T-helper 2 cell treated with Interferon-gamma antibody and Interleukin-4, amounts not matched to agents 100 ng/mL and 5 ng/mL, for 36 hours (primary cell): Measurements from ENCODE around the gene GNPTAB. TPM values are rescaled to one million over a fixed set of nuclear protein-coding genes. Genes with fewer than 3 reads are reported as not detected.
"Not testable (repeated sequence)": the region's sequence is repeated elsewhere in the genome, so short reads cannot be mapped to it uniquely, and the experiment has no call there.

Experiments
- intact Hi-C: fragments of 100-400 bp; cut with micrococcal nuclease; formaldehyde crosslinking; loops from one replicate; pipeline ENCODE4 v1.15.1; 2023
- total RNA-seq: library from RNA; stranded (reverse); gene quantifications from 2 replicates; pipeline ENCODE4 v1.2.3, GENCODE V29; 2022

GNPTAB gene
- total RNA-seq, 1 donor from 2014 or later = 62.3 TPM

DNA sequence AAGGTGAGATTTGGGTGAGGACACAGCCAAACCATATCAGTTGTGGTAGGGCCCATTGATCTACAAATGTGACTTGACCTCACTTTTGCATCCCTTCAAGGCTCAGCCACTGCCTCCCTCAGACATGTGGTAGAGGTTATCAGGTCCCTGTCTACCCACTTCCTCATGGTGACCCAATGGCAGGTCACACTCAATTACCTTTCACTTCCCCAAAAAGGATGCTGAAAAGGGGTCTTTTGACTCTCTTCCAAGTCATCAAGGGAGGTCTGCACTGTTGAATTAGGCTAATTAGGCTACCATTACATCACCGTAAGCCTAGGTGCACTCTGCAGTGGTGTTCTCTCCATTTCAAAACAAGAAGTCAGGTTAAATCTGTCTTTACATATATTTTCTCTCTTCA, 24.0 kb upstream of the GNPTAB start:
- intact Hi-C loops = no loop called here

DNA sequence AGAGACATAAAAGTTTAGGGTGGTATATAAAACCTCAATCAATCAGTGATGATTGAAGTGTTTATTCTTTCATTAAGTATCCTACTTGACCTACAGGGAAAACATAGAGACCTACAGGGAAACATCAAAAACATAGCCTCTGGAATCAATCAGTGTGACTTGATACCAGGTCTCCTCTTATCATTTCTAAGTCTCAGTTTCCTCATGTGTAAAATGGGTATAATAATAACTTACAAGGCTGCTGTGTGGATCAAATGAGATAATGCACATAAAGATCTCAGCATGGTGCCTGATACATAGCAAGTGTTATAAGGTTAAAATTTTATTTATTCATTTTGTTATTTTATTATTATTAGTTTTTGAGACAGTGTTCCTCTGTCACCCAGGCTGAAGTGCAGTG, 22.2 kb upstream of the GNPTAB start:
- intact Hi-C loops = no loop called here

DNA sequence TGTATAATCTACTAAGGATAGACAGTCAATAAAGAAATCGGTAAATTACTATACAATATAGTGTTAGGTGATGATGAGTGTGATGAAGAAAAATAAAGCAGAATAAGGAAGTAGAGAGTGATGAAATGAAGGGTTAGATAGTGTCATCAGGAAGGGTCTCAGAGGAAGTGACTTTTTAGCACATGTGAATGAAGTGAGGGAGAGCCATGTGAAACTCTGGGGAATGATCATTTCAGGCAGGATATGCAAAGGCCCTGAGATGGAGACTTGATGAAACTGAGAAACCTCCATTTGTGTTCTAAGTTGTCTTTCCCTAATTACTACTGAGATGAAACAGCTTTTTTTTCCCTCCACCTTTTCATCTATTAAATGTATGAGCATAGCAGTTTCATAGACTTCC, 19.4 kb upstream of the GNPTAB start:
- intact Hi-C loops = no loop called here

DNA sequence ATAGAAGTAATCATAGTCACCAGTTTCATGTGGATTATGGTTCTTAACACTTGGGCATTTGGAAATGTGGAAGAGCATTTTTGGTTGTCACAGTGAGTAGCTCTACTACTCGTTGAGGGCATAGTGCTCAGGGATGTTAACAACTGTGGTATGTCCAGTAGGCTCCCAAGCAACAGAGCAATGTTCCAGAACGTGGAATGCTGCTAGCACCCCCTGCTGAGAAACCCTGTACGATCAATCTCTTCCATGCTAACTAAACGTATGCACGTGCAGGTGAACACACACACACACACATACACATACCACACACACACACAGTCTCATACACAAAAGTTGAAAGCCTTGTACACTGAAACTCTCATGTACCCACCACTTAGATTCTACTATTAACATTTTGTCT, 16.6 kb upstream of the GNPTAB start:
- intact Hi-C loops = no loop called here

DNA sequence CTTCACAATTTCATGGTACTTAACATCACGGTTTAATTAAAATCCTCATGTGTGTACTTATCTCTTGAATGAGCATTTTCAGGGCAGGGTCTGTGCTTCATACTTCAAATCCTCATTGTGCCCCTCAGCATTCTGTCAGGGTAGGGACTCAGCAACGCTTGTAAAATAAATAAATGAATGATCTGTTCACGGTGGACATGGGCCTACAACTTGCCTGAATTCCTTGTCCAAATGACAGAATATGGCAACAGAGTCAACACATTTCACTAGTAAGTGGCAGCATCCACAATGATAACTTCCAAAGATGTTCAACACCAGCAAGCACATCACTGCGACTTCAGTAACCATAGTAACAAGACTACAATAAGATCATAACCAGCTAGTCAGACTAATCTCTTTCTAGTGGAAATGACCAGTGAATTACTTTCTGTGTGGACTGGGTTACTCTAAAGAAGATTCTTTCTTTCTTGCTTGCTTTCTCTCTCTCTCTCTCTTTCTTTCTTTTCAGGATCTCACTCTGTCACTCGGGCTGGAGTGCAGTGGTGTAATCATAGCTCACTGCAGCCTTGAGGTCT, 14.5 kb upstream of the GNPTAB start:
- intact Hi-C loops = no loop called here

DNA sequence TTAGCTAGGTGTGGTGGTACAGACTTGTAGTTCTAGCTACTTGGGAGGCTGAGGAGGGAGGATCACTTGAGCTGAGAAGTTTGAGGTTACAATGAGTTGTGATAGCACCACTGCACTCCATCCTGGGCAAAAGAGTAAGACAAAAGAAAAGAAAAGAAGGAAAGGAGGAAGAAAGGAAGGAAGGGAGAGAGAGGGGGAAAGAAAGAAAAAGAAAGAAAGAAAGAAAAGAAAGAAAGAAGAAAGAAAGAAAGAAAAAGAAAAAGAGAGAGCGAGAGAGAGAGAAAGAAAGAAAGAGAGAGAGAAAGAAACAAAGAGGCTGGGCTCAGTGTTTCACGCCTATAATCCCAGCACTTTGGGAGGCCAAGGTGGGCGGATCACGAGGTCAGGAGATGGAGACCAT, 10.3 kb upstream of the GNPTAB start:
- intact Hi-C loops = no loop called here

DNA sequence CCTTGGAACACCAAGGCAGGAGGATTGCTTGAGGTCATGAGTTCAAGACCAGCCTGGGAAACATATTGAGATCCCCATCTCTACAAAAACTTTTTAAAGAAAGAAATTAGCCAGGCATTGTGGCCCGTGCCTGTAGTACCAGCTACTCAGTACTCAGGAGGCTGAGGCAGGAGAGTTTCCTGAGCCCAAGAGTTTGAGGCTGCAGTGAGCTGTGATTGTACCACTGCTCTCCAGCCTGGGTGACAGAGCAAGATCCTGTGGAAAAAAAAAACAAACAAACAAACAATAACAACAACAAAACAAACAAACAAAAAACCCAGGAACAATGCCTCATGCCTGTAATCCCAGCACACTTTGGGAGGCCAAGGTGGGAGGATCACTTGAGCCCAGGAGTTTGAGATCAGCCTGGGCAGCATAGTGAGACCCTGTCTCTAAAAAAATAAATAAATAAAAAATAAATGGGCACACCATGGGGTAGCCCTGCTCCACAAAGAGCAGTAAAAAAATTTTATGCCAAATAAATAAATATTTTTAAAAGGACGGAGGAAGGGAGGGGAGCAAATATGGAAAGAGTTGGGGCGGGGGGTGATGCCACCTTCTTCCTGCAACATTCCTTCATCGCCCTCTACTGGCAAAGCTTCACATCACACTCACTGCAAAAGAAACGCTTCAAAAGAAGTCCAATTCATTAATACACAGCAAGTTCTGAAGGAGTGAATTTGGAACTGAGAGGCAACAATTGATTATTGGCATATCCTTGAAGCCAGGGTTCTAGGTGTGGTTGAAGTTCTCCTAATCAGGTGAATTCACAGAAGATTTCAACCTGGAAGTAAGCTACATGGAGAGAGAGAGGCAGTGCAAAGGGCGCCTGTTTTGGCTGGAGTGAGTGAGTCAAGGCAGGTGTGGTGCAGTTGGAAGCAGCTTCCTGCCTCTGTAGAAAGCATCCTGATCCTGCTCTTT, 8.8 kb upstream of the GNPTAB start:
- intact Hi-C loops = loop anchor here (1.0 kb wide), 4 partner anchors 8 to 425 kb away; no protein-coding TSS in a partner anchor

DNA sequence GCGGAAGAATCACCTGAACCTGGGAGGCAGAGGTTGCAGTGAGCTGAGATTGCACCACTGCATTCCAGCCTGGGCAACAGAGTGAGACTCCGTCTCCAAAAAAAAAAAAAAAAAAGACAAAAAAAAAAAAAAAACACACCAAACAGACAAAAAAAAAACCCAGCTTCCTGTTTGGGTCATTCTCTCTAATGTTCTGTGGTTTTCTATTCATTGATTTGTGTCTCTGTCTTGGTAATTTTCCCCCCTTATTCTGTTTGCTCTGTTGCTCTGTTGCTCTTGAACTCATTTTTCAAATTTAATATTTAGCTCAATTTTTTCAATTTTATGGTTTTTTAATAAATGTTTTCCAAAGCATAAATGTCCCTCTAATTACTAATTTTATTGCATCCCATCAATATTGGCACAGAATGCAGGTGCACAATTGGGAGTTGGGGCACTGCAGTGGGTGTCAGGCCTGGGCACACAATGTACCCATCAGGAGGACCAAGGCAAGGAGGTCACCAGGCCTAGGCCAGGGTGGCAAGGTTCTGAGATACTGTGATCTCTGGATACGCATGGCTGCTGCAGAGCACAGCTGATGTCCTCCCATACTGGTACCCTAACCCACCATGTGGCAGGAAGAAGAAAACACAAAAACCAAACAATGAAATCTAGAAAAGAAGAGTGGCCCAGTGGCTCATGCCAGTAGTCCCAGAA, 8.0 kb upstream of the GNPTAB start:
- intact Hi-C loops = loop anchor here (1.0 kb wide), 4 partner anchors 7 to 424 kb away; no protein-coding TSS in a partner anchor

DNA sequence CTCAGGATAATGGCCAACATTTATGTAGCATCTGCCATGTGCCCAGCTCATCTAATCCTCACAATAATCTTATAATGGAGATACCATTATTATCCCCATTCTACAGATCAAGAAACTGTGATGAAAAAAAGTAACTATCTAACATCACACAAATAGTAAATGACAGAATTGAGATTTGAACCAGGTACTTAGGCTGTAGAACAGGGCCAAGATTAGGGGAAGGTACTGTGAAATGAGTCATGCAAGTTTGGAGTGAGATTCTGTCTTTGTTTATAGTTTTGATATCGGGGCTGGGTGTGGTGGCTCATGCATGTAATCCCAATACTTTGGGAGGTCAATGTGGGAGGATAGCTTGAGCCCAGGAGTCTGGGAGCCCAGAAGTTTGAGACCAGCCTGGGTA, 1.3 kb upstream of the GNPTAB start:
- intact Hi-C loops = no loop called here

DNA sequence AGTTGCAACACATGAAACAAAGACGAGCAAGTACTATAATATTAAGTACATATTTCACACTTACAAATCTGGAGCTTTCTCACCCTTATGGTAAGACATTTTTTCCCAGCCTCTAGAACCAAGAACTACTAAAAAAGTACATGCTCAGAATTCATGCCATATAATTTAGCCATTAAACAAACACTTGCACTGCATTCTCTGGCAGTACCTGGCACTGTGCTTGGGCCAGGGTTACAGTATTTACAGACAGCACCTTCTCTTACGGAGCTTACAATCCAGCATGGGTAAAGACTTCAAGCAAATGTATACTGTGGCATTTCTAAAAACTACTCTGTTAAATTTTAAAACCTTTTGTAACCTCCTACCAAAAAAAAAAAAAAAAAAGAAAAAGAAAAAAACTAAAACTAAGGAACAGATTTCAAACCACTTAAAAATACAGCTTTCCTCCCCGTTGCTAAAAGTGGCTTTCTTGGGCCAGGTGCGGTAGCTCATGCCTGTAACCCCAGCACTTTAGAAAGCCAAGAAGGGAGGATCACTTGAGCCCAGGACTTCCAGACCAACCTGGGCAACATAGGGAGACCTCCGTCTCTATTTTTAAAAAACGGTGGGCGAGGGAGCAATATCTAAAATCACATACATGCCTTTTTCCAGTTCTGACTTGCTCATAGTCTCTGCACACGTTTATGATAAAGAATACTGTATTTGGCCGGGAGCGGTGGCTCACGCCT, 956 bp downstream of the GNPTAB start:
- intact Hi-C loops = loop anchor here (2.0 kb wide), 3 partner anchors 133 to 423 kb away; partner anchors contain the start of genes ARL1 and CHPT1

DNA sequence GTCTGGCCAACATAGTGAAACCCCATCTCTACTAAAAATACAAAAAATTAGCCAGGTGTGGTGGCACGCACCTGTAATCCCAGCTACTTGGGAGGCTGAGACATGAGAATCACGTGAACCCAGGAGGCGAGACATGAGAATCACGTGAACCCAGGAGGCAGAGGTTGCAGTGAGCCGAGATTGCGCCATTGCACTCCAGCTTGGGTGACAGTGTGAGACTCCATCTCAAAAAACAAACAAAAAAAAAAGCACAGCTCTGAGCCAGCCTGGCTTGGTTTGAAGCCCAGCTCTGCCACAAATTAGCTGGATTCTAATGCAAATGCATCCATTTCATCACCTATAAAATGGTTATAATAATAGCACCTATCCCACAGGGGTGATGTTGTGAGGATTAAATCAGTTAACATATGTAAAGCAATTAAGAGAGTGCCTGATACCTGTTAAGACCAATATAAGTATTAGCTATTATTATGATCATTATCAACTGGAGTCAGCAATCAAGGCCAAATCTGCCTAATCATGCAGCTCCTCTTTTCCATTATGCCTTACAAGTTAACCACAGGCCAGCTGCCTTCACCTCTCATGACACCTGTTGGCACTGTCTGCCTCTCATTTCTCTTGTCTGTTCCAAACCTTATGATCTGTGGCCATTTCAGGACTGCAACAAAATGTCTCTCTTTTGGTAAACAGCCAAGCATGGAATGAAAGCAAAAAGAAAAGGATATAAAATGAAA, 2.1 kb downstream of the GNPTAB start:
- intact Hi-C loops = no loop called here

DNA sequence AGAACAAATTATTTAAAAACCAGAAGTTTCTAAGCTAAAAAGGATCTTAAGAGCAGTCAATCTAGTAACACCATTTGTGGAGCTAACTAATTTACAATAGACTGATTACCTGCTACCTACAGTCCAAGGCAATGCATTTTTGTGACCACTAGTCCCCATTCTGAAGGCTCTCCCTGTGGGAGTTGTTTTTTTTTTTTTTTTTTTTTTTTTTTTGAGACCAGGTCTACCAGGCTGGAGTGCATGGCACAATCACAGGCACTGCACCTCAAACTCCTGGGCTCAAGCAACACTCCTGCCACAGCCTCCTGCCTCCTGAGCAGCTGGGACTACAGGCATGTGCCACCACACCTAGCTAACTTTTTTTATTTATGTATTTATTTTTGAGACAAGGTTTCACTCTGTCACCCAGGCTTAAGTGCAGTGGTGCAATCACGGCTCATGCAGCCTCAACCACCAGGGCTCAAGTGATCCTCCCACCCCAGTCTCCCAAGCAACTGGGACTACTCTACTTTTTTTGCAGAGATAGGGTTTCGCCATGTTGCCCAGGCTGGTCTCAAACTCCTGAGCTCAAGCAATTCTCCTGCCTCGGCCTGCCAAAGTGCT, 3.9 kb downstream of the GNPTAB start:
- intact Hi-C loops = no loop called here

DNA sequence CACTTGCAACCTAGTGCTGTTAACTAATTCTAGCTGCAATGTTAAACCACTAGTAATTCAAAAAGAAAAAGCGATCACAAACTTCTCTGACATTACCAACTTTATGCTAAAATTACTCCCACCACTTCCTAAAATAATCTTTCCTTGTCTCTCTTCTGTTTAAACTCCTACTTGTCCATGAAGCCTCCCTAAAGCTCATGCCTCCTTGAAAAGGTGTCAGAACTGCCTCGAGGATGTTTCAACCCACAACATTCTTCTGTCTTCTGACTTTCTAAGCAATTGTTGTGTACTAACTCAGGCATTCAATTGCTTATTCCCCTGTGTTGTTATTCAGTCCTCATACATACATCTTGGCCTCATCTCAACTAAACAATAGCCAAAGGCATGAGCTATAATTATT, 5.9 kb downstream of the GNPTAB start:
- intact Hi-C loops = no loop called here

DNA sequence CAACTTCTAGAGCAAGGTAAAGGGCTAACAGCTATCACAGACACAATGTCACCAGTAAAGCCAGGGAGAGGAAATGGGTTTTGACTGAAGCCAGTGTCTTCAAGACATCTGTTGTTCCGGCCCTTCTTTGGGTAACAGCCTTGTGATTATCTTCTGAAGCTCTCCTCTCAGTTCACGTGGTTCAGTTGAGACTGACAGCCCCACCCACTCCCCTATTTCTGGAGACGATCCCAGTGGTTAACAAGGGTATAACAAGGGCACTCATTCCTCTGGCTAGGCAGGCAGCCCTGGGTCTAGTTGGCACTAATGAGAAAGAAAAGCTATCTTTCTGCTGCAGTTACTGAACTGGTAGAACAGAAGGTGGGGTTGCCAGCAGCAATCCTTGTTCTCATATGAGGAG, 6.9 kb downstream of the GNPTAB start:
- intact Hi-C loops = no loop called here

DNA sequence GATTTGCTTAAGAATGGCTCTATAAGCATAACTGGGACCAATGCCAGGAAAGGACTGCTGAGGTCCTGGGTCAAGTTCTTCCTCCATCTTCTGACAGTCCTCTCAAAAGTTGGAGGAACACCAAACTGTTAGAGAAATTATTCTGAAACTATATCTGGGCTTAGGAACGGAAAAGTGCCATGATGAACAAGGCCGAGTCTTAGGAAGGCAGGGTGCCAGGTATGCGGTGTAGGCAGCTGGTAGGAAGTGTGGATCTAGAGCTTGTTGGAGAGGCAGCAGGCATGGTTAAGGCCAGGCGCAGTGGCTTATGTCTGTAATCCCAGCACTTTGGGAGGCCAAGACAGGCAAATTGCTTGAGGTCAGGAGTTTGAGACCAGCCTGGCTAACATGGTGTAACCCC, 7.7 kb downstream of the GNPTAB start:
- intact Hi-C loops = no loop called here

DNA sequence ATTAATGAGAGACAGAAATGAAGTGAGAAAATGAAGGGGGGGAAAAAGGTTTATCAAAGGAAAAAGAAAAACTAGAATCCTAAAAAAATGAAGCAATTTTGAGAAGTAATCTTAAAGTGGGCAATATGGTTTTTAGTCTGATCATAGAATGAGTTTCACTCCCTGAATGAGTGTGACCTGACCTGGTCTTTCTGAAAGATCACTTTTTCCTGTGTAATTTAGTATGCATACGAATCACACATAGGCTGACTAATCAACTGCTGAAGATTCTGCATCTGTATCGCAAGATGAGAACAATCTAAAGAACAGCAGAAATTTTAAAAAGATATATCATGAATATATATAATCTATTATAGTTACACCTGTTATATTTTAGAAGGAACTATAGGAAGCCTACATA, 11.3 kb downstream of the GNPTAB start:
- intact Hi-C loops = loop anchor here (1.0 kb wide), 1 partner anchor 24 kb away; no protein-coding TSS in a partner anchor

DNA sequence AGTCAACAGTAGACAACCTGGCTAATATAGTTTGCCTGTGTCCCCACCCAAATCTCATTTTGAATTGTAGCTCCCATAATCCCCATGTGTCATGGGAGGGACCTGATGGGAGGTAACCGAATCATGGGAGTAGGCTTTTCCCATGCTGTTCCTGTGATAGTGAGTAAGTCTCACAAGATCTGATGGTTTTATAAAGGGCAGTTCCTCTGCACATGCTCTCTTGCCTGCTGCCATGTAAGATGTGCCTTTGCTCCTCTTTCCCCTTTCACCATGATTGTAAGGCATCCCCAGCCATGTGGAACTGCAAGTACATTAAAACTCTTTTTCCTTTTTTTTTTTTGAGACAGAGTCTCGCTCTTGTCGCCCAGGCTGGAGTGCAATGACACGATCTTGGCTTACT, 12.1 kb downstream of the GNPTAB start:
- intact Hi-C loops = loop anchor here (1.0 kb wide), 1 partner anchor 23 kb away; no protein-coding TSS in a partner anchor

DNA sequence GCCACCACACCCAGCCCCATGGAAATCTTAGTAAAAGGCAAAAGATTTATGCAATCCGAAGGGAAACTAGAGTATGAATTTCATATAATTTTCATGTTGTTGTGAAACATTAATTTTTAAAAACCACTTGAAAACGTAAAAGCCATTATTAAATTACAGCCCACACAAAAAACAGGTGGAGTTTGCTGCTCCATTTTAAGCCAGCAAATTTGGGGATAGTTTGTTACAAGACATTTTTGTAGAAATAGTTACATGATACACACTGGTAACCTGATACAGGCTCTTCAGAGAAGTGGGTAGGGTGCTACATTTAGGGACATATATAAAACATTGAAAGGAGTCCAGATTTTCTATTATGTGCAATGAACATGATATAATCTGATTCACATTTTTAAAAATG, 17.6 kb downstream of the GNPTAB start:
- intact Hi-C loops = no loop called here

DNA sequence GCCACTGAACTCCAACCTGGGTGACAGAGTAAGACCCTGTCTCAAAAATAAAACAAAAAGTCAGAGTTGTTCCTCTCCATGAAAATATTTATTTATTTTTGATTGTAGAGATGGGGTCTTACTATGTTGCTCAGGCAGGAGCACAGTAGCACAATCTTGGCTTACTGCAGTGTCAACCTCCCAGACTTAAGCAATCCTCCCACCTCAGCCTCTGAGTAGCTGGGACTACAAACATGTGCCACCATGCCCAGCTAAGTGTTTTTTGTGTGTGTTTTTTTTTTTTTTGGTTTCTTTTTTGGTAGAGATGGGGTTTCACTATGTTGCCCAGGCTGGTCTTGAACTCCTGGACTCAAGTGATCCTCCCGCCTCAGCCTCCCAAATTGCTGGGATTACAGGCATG, 18.0 kb downstream of the GNPTAB start:
- intact Hi-C loops = not testable (repeated sequence)

DNA sequence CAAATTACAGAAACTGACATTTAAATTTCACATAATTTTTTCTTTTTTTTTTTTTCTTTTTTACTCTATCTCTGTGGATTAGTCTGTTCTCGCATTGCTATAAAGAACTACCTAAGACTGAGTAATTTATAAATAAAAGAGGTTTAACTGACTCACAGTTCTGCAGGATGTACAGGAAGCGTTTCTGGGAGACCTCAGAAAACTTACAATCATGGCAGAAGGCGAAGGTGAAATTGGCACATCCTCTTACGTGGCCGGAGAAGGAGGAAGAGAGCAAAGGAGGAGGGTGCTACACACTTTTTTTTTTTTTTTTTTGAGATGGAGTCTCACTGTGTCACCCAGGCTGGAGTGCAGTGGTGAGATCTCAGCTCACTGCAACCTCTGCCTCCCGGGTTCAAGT, 19.4 kb downstream of the GNPTAB start:
- intact Hi-C loops = not testable (repeated sequence)
